ENCODE measurements around the gene IDH3A.
A peak's percentile ranks its signal among the peaks of the same experiment; 100 is the strongest.

Gene IDH3A

GRCh38 chr15:78149068-78149804, at the start of gene IDH3A:
TSS of gene IDH3A (plus strand) at chr15:78149362. CDS start at chr15:78149404, 42 bp downstream.
- TF ChIP-seq CTCF (IDR thresholded peaks at IDR 0.05; ENCODE audit: unreplicated experiment in 3 of 3): no peak
- Mint-ChIP-seq H3K27ac (peak within 1 kb of the TSS; percentile 69 to 87 (median 87)), H3K36me3 (ENCODE audit: low read depth) (no peaks in the 10 kb centered on the region), H3K9me3 (no peaks in the 10 kb centered on the region), H3K4me1 (peaks cover 13% of the 10 kb centered on the region), H3K27me3 (ENCODE audit: low read depth) (no peaks in the 10 kb centered on the region), H3K4me3 (peak within 1 kb of the TSS; percentile 94 to 96 (median 95))

- Mint-ChIP-seq H3K4me3 (no peak overlapping the region), H3K4me1 (peaks cover 8% of the 10 kb centered on the region), H3K27ac (no peak overlapping the region), H3K36me3 (ENCODE audit: low read depth) (no peaks in the 10 kb centered on the region), H3K9me3 (no peaks in the 10 kb centered on the region), H3K27me3 (ENCODE audit: low read depth) (no peaks in the 10 kb centered on the region)
- no peak for TF ChIP-seq CTCF (IDR thresholded peaks at IDR 0.05; ENCODE audit: unreplicated experiment in 3 of 3)
These were observed 48.3 kb upstream of the IDH3A start for GRCh38 chr15:78100886-78101285.

- TF ChIP-seq CTCF (IDR thresholded peaks at IDR 0.05; ENCODE audit: unreplicated experiment in 3 of 3): no peak
- Mint-ChIP-seq H3K4me3 (no peak overlapping the region), H3K4me1 (peaks cover 8% of the 10 kb centered on the region), H3K27me3 (ENCODE audit: low read depth) (no peaks in the 10 kb centered on the region), H3K9me3 (no peaks in the 10 kb centered on the region), H3K36me3 (ENCODE audit: low read depth) (no peaks in the 10 kb centered on the region), H3K27ac (no peak overlapping the region)
These were observed 47.6 kb upstream of the IDH3A start for GRCh38 chr15:78101423-78102105.

GRCh38 chr15:78102211-78102610, 47.0 kb upstream of the IDH3A start:
- no peak overlapping the region for H3K4me3 Mint-ChIP-seq
- H3K27me3 Mint-ChIP-seq (ENCODE audit: low read depth): no peaks in the 10 kb centered on the region
- no peaks in the 10 kb centered on the region for H3K9me3 Mint-ChIP-seq
- TF ChIP-seq CTCF (IDR thresholded peaks at IDR 0.05; ENCODE audit: unreplicated experiment in 3 of 3): no peak
- no peak overlapping the region for H3K27ac Mint-ChIP-seq
- no peaks in the 10 kb centered on the region for H3K36me3 Mint-ChIP-seq (ENCODE audit: low read depth)
- H3K4me1 Mint-ChIP-seq: peaks cover 8% of the 10 kb centered on the region

GRCh38 chr15:78102741-78103140, 46.4 kb upstream of the IDH3A start:
- no peak overlapping the region for H3K4me3 Mint-ChIP-seq
- H3K27ac Mint-ChIP-seq: no peak overlapping the region
- no peaks in the 10 kb centered on the region for H3K36me3 Mint-ChIP-seq (ENCODE audit: low read depth)
- peaks cover 8% of the 10 kb centered on the region for H3K4me1 Mint-ChIP-seq
- H3K9me3 Mint-ChIP-seq: no peaks in the 10 kb centered on the region
- H3K27me3 Mint-ChIP-seq (ENCODE audit: low read depth): no peaks in the 10 kb centered on the region
- TF ChIP-seq CTCF (IDR thresholded peaks at IDR 0.05; ENCODE audit: unreplicated experiment in 3 of 3): no peak
